Stomach (tissue), 4 donors: ENCODE measurements around the gene TMEM51.

Experiments
- CTCF ChIP-seq, 7 experiments: fragments of 450-650 bp in 4 of 7; fragments of 200-600 bp in 3 of 7; sonication (generic) in 3 of 7; IDR thresholded peaks; one replicate each; pipeline ENCODE4 v1.5.1; 2016 to 2019; ENCODE audit warnings: antibody characterized with exemption in 7 of 7, control low read depth in 2 of 7, mild to moderate bottlenecking in 1 of 7
- EP300 ChIP-seq: sonication (generic); formaldehyde crosslinking; IDR thresholded peaks from one replicate; pipeline ENCODE4 v1.6.1; 2017; ENCODE audit warnings: antibody characterized with exemption
- POLR2A ChIP-seq, 4 donors: fragments of 450-650 bp; IDR thresholded peaks; one replicate each; pipeline ENCODE4 v1.6.1; 2016; ENCODE audit warnings: antibody characterized with exemption in 4 of 4, control low read depth in 2 of 4, mild to moderate bottlenecking in 1 of 4, moderate library complexity in 1 of 4

GRCh38 chr1:15107058-15107687 is 46.4 kb upstream of the TMEM51 start:
- TF ChIP-seq CTCF (IDR thresholded peaks at IDR 0.05) (no peak), POLR2A (IDR thresholded peaks at IDR 0.05) (no peak), EP300 (no peak)
